ENCODE measurements around the gene MSH3.
"Not testable (repeated sequence)": the region's sequence is repeated elsewhere in the genome, so short reads cannot be mapped to it uniquely, and the experiment has no call there.

Gene MSH3

GRCh38 chr5:80871541-80871961 is 217.1 kb downstream of the MSH3 start:
- no peak for FAIRE-seq

GRCh38 chr5:80874162-80874561 is 219.7 kb downstream of the MSH3 start:
- no peak for DNase-seq (ENCODE audit: insufficient read length)
- TF ChIP-seq TAF1 (IDR thresholded peaks at IDR 0.05; ENCODE audit: borderline replicate concordance, low read depth, low read length) = no peak
- no peak for TF ChIP-seq POLR2AphosphoS5 (IDR thresholded peaks at IDR 0.05; ENCODE audit: low read depth, low read length)
- TF ChIP-seq POLR2A (IDR thresholded peaks at IDR 0.05; ENCODE audit: low read depth, low read length) = no peak
- no peak for FAIRE-seq

More at GRCh38 chr5:80871541-80871961, 217.1 kb downstream of the MSH3 start:
- no peak for DNase-seq (ENCODE audit: insufficient read length)
- TF ChIP-seq TAF1 (IDR thresholded peaks at IDR 0.05; ENCODE audit: borderline replicate concordance, low read depth, low read length) = no peak
- TF ChIP-seq POLR2A (IDR thresholded peaks at IDR 0.05; ENCODE audit: low read depth, low read length) = no peak
- TF ChIP-seq POLR2AphosphoS5 (IDR thresholded peaks at IDR 0.05; ENCODE audit: low read depth, low read length) = no peak

- no peak for FAIRE-seq
- TF ChIP-seq POLR2AphosphoS5 (IDR thresholded peaks at IDR 0.05; ENCODE audit: low read depth, low read length) = no peak
- TF ChIP-seq POLR2A (IDR thresholded peaks at IDR 0.05; ENCODE audit: low read depth, low read length) = no peak
- no peak for TF ChIP-seq TAF1 (IDR thresholded peaks at IDR 0.05; ENCODE audit: borderline replicate concordance, low read depth, low read length)
- no peak for DNase-seq (ENCODE audit: insufficient read length)
Measured at GRCh38 chr5:80877592-80877991, 223.1 kb downstream of the MSH3 start.

GRCh38 chr5:80881726-80882125 is 227.3 kb downstream of the MSH3 start:
- no peak for TF ChIP-seq TAF1 (IDR thresholded peaks at IDR 0.05; ENCODE audit: borderline replicate concordance, low read depth, low read length)
- TF ChIP-seq POLR2A (IDR thresholded peaks at IDR 0.05; ENCODE audit: low read depth, low read length) = no peak
- TF ChIP-seq POLR2AphosphoS5 (IDR thresholded peaks at IDR 0.05; ENCODE audit: low read depth, low read length) = no peak
- no peak for FAIRE-seq
- no peak for DNase-seq (ENCODE audit: insufficient read length)

- not testable (repeated sequence) for FAIRE-seq; DNase-seq (ENCODE audit: insufficient read length)
Measured at GRCh38 chr5:80883390-80883789, 228.9 kb downstream of the MSH3 start.

- no peak for DNase-seq (ENCODE audit: insufficient read length)
- FAIRE-seq = no peak
- TF ChIP-seq POLR2A (IDR thresholded peaks at IDR 0.05; ENCODE audit: low read depth, low read length) = no peak
- TF ChIP-seq TAF1 (IDR thresholded peaks at IDR 0.05; ENCODE audit: borderline replicate concordance, low read depth, low read length) = no peak
- no peak for TF ChIP-seq POLR2AphosphoS5 (IDR thresholded peaks at IDR 0.05; ENCODE audit: low read depth, low read length)
Measured at GRCh38 chr5:80884086-80884813, 229.8 kb downstream of the MSH3 start.

GRCh38 chr5:80884929-80885328 is 230.5 kb downstream of the MSH3 start:
- no peak for TF ChIP-seq POLR2A (IDR thresholded peaks at IDR 0.05; ENCODE audit: low read depth, low read length)
- FAIRE-seq (no peak), DNase-seq (ENCODE audit: insufficient read length) (no peak)

- no peak for DNase-seq (ENCODE audit: insufficient read length)
- FAIRE-seq = no peak
- TF ChIP-seq POLR2A (IDR thresholded peaks at IDR 0.05; ENCODE audit: low read depth, low read length) = no peak
- no peak for TF ChIP-seq POLR2AphosphoS5 (IDR thresholded peaks at IDR 0.05; ENCODE audit: low read depth, low read length)
- TF ChIP-seq TAF1 (IDR thresholded peaks at IDR 0.05; ENCODE audit: borderline replicate concordance, low read depth, low read length) = no peak
Measured at GRCh38 chr5:80885396-80886000, 231.0 kb downstream of the MSH3 start.

GRCh38 chr5:80894083-80894482 is 239.6 kb downstream of the MSH3 start:
- TF ChIP-seq TAF1 (IDR thresholded peaks at IDR 0.05; ENCODE audit: borderline replicate concordance, low read depth, low read length) (no peak), POLR2AphosphoS5 (IDR thresholded peaks at IDR 0.05; ENCODE audit: low read depth, low read length) (no peak), POLR2A (IDR thresholded peaks at IDR 0.05; ENCODE audit: low read depth, low read length) (no peak)
- FAIRE-seq (no peak), DNase-seq (ENCODE audit: insufficient read length) (no peak)

GRCh38 chr5:80895523-80895922 is 241.1 kb downstream of the MSH3 start:
- no peak for DNase-seq (ENCODE audit: insufficient read length)
- TF ChIP-seq POLR2A (IDR thresholded peaks at IDR 0.05; ENCODE audit: low read depth, low read length) (no peak), POLR2AphosphoS5 (IDR thresholded peaks at IDR 0.05; ENCODE audit: low read depth, low read length) (no peak), TAF1 (IDR thresholded peaks at IDR 0.05; ENCODE audit: borderline replicate concordance, low read depth, low read length) (no peak)
- no peak for FAIRE-seq

GRCh38 chr5:80902624-80903023 is 248.2 kb downstream of the MSH3 start:
- FAIRE-seq; DNase-seq (ENCODE audit: insufficient read length): not testable (repeated sequence)

- TF ChIP-seq TAF1 (IDR thresholded peaks at IDR 0.05; ENCODE audit: borderline replicate concordance, low read depth, low read length) (no peak), POLR2A (IDR thresholded peaks at IDR 0.05; ENCODE audit: low read depth, low read length) (no peak), POLR2AphosphoS5 (IDR thresholded peaks at IDR 0.05; ENCODE audit: low read depth, low read length) (no peak)
- peak; percentile 30 for FAIRE-seq
- DNase-seq (ENCODE audit: insufficient read length) = no peak
Measured at GRCh38 chr5:80904533-80905187, 250.2 kb downstream of the MSH3 start.
